Activated T-cell treated with anti-CD3 and anti-CD28 coated beads for 48 hours (primary cell): Measurements from ENCODE around the gene TRPM3.

Experiments used
- DNase-seq: peaks from one replicate; pipeline ENCODE4 v3.0.0-alpha.2; 2020; ENCODE audit warnings: low read depth

Gene TRPM3

DNA sequence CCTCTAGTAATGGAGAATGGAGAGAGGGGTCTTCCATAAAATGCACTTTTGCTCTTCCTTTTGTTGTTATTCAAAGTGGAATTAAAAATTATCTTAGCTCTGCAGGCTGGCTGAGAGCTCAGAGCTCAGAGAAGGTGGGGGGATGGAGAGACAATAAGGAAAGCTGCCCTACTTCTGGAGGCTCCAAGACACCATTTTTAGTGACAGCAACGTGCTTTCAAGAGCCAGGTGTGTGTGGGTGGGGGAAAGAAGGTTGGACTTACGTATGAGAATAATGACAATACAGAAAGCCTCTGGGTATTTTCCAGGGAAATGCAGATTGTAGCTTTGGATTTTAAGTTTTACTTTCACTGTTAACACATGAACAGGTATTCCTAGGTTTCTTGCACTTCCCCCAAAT is 173.9 kb downstream of the TRPM3 start:
- DNase-seq, result no peak

DNA sequence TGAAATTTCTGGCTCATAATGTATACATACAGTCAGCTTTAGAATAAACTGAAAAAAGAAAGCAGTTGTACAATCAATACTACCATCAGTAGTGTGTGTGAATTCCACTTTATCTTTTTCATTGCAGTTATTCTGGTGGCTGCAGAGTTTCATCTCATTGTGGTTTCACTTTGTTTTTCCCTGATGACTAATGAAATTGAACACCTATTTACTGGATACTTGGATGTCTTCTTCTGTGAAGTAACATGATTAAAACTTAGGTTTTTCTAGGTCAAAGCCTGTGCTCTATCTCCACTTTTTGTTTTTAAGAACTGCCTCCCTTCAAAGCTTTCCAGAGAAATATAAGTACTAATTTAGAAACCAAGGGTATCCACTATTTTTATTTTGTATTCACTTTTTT is 174.3 kb downstream of the TRPM3 start:
- DNase-seq, result no peak

DNA sequence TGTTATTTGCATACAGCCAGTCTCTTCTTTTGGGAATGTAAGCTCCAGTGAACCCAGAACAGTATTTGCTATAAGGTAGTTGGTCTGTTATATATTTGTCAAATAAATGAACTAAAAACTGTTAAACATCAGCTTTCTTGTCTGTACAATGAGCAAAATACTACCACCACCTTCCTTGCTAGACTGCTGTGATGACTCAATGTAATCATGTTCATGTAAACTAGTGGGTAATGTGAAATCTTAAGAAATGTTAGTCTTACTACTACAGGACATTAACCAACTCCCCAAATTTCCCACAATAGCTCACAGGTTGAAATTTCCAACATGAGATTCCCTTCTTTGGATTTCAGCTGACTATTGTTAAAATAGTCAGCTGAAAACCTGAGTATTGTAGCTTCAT is 176.1 kb downstream of the TRPM3 start:
- DNase-seq, result no peak

- no peak for DNase-seq
These were observed 180.2 kb downstream of the TRPM3 start for GRCh38 chr9:70941191-70941590.

DNA sequence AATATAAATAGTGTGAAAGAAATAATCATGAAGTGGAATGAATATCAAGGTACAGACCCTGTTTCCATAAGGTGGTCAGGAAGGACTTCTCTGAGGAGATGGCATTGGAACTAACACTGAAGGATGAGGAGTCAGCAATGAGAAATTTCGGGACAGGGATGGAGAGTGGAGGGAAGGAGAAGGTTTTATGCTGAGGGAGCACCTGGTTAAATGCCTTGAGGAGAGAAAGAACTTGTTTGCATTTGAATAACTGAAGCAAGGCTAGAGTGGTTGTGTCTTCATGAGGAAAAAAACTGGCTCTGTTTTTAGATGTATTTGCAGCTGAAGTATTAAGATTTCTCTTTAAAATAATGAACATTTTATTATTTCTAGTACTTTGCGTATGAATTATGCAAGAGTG is 180.8 kb downstream of the TRPM3 start:
- DNase-seq, result no peak

GRCh38 chr9:70936536-70936935 is 184.9 kb downstream of the TRPM3 start:
- no peak for DNase-seq

- DNase-seq, result no peak
These were observed 185.6 kb downstream of the TRPM3 start for GRCh38 chr9:70935856-70936255.

GRCh38 chr9:70934642-70935041 is 186.8 kb downstream of the TRPM3 start:
- no peak for DNase-seq

DNA sequence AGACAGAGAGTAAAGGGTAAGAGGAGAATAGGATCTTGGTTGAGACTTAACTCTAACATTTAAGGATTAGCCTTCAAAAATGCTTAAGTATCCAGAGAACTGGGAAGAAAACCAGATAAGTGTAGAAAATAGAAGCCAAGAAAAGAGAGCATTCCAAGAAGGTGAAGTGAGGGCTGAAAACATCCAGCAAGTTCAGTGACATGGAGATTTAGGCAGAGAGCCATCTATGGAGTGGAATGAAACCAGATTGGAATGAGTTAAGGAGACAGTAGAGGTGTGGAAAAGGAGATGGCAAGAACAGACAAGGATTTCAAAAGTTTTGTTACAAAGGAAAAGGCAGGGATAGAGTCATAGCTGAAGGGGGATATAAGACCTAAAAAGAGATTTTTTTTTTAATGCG is 188.1 kb downstream of the TRPM3 start:
- DNase-seq, result no peak

GRCh38 chr9:70932097-70932496 is 189.3 kb downstream of the TRPM3 start:
- no peak for DNase-seq

- no peak for DNase-seq
These were observed 193.9 kb downstream of the TRPM3 start for GRCh38 chr9:70927530-70927929.

- no peak for DNase-seq
These were observed 196.4 kb downstream of the TRPM3 start for GRCh38 chr9:70924895-70925547.

DNA sequence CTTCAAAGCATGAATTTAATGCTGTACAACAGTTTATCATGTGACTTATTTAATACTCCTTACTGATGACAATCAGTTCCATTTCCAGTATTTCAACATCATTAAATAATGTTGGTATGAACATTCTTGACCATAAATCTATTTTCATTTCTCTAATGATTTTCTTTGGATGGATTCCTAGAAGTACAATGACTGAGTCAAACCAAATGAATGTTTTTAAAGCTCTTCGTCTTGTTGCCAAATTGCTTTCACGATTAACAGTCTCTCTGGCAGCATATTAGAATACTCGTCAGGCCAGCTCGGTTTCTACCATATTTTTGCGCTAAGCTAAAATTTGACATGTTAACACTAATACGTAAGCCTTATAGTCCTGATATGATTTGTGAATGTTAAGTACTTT is 197.0 kb downstream of the TRPM3 start:
- DNase-seq, result no peak

DNA sequence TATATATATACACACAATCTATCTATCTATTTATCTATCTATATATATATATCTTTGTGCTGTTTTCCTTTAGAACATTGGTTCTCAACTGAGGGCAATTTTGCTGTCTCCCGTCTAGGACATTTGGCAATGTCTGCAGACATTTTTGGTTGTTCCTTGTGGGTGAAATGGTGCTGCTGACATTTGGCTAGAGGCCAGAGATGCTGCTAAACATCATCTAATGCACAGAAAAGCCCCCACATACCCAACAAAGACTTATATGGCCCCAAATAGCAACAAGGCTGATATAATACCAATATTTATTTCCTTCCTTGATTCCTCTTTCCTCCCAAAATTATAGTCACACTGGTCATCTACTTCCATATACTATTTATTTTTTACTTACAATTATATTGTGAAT is 197.5 kb downstream of the TRPM3 start:
- no peak for DNase-seq

DNA sequence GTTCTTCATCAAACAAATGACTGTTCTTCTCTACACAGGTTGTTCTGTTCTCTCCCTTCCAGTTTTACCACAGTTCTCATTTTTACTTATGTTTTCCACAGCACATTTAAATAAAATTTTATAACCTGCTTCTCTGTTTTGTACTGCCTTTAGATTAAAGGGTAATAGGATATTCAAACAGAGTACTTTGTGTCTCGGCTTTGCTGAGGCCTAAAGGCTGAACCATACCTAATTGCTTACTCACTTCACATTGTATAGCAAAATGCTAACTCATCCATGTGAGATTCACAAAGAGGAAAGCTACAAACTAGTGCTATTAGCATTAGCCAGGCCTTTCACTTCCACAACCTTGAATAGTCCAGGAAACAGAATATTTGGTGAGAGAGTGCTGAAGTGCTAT is 200.3 kb downstream of the TRPM3 start:
- DNase-seq, result no peak

DNA sequence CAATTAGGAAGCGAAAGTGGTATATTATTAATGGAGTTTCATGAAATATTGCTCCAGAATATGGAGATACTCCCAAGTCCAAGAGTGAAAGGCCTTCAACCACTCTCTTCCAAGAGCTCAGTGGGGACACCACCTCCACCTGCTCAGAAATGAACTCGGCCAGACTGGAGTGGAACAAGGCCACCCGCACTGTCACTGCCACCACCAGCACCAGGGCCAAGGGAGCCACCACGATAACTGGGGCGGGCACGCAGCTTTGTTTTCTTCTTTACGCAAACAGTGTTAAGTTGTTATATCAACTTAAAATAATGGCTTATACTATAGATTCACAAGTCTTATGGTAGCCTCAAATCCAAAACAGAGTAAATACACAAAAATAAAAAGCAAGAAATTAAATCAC is 204.1 kb downstream of the TRPM3 start:
- no peak for DNase-seq

DNA sequence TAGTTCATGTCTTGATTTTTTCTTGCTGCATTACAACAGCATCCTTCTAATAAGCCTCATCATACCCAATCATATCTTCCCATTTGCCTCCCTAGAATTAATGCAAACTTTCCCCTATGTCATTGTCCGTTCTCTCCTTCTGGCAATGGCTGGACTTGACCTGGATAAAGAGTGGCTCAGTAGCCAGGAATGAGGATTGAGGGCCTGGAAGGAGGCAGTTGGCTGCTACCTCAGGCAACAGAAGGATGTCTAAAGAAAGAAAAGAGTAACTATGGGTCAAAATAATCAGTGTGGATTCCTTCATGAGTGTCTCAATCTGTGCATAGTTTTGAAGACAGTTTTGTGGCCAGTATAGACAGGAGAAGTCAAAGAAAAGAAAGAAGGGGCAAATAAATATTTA is 209.6 kb downstream of the TRPM3 start:
- no peak for DNase-seq

DNA sequence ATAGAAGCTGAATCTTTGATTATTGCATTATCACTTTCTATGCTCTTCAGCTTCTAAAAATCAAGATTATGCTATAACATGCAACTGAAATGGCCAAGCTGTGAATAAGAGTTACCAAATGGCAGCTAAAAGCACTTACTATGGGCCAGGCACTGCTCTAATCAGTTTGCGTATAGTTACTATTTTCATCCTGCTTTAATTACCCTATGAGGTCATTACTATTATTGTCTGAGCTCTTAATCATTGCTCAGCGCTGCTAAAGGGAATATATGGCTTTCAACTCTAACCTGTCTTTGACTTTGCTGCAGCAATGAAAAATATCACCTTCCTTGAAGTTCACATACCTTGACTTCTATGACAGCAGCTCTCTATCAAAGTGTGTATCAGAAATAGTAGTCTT is 210.8 kb downstream of the TRPM3 start:
- no peak for DNase-seq

GRCh38 chr9:70902692-70903131 is 218.7 kb downstream of the TRPM3 start:
- no peak for DNase-seq

GRCh38 chr9:70902171-70902570 is 219.2 kb downstream of the TRPM3 start:
- no peak for DNase-seq

DNA sequence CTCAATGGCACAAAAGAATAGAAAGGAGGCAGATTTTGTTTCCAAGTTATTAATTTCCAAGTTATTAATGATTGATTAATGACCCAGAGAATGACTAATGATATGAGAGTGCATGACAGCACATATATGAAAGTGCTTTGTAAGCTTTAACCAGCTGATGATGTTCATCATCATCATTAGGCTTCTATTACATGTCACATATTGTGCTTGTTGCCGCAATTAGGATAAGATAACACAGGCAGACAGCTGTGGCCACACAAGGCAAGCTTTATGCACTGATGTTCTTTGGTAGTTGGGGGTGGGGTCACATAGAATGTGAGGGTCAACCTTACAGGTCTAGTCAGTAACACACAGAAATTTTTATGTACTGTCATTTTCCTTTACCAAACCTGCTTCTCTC is 219.7 kb downstream of the TRPM3 start:
- DNase-seq, result no peak

- no peak for DNase-seq
These were observed 220.4 kb downstream of the TRPM3 start for GRCh38 chr9:70901013-70901412.

DNA sequence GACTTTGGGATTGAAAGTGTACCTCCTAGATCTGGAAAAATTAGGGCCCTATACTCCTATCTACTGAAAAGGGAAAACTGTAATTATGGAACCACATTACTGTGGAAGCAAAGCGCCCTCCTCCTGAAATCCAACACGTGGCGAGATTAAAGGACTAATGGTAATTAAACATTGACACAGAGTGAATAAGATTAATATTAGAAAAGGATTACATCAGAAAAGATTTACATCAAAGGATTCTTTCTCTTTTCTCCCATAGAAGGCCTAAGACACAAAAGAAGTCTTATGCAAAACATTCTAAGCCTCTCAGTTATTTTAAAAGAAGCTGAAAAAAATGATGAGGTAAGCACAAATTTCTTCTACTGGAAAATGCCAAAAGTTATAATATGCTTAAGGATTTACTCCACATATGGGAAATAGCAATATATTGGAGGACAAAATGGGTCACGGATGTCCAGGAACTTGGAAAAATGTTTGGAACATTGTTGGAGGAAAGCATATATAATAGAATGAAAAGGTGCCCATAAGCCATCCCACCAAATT is 227.8 kb downstream of the TRPM3 start:
- DNase-seq, result no peak

- DNase-seq, result no peak
These were observed 232.9 kb downstream of the TRPM3 start for GRCh38 chr9:70888471-70888870.
